Activated T-helper 1 cell treated with anti-CD3 and anti-CD28 coated beads, Interleukin-12 subunit alpha, Interleukin-12 subunit beta, Interleukin-2, Interleukin-4 antibody, amounts not matched to agents 30 ng/mL and 10 ng/mL and 1 ng/mL, durations not matched to agents 14 hours and 24 hours and 36 hours (primary cell): ENCODE measurements around the gene TNNT1. TPM values are rescaled to one million over a fixed set of nuclear protein-coding genes. Genes with fewer than 3 reads are reported as not detected.
A peak's percentile ranks its signal among the peaks of the same experiment; 100 is the strongest.
"Not testable (repeated sequence)": the region's sequence is repeated elsewhere in the genome, so short reads cannot be mapped to it uniquely, and the experiment has no call there.

Experiments
- DNase-seq: peaks from one replicate; pipeline ENCODE4 v3.0.0; 2021; ENCODE audit warnings: low spot score
- H3K27ac Mint-ChIP-seq: one replicate; pipeline ENCODE4 v1.8.0; 2021; ENCODE audit warnings: mild to moderate bottlenecking, mixed read lengths
- H3K27me3 Mint-ChIP-seq: one replicate; pipeline ENCODE4 v1.8.0; 2022; ENCODE audit warnings: mild to moderate bottlenecking, moderate library complexity, mixed read lengths; ENCODE audit not compliant: insufficient read depth
- H3K36me3 Mint-ChIP-seq: one replicate; pipeline ENCODE4 v1.8.0; 2021; ENCODE audit warnings: low read depth, mixed read lengths
- H3K4me1 Mint-ChIP-seq: one replicate; pipeline ENCODE4 v1.8.0; 2021; ENCODE audit warnings: low read depth, mixed read lengths
- H3K4me3 Mint-ChIP-seq: one replicate; pipeline ENCODE4 v1.8.0; 2021; ENCODE audit warnings: mild to moderate bottlenecking, moderate library complexity, mixed read lengths
- H3K9me3 Mint-ChIP-seq: one replicate; pipeline ENCODE4 v1.8.0; 2021; ENCODE audit warnings: mixed read lengths
- intact Hi-C: fragments of 100-400 bp; cut with micrococcal nuclease; formaldehyde crosslinking; loops from one replicate; pipeline ENCODE4 v1.15.1; 2024
- total RNA-seq: library from RNA; stranded (reverse); gene quantifications from 2 replicates; pipeline ENCODE4 v1.2.3, GENCODE V29; 2022

The TNNT1 gene
- total RNA-seq, 1 donor from 2014 or later: not detected

DNA sequence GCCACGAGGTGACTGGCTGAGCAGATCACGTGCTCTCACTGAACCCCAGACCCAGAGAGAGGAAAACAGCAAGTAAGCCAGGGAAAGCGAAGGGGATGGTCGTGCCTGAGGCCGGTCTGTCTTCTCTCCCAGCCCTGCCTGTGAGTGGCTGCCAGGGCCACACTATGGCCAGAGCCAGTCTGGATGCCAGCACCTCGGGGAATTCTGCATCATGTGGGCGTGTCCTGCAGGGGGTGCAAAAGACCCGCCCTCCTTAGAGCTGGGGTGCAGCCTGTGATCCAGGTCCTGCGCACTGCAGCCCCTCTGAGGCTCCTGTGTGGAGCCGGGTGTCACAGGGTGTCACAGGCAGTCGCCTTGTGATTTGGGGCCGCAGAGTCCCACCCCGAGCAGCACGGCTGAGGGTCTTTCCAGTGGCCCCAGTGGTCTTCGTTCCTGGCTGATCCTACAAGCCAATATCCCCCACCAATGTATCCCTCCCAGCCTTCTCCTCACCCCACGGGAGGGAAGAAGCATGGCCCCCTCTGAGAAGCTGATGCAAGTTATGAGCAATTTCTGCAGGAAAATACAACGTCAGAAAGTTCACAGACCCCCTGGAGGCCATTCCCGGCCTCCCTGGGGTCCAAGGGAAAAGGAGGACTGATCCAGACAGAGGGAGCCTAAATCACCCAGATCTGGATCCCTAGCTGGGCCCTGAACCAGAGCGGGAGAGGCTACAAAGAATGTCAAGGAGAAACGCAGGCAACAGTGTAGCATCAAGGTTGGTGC is 39.3 kb downstream of the TNNT1 start:
- Mint-ChIP-seq H3K27ac (no peak overlapping the region), H3K27me3 (no peaks in the 10 kb centered on the region), H3K4me1 (no peaks in the 10 kb centered on the region), H3K4me3 (no peak overlapping the region), H3K36me3 (peaks cover 24% of the 10 kb centered on the region), H3K9me3 (no peaks in the 10 kb centered on the region)
- intact Hi-C loops: loop anchor here (10.0 kb wide), 1 partner anchor 195 kb away; no protein-coding TSS in a partner anchor
- no peak for DNase-seq

- H3K36me3 Mint-ChIP-seq: peaks cover 34% of the 10 kb centered on the region
- DNase-seq, H3K27me3 Mint-ChIP-seq, H3K27ac Mint-ChIP-seq, H3K4me1 Mint-ChIP-seq, intact Hi-C loops, H3K4me3 Mint-ChIP-seq, H3K9me3 Mint-ChIP-seq: not testable (repeated sequence)
These were observed 41.8 kb downstream of the TNNT1 start for GRCh38 chr19:55107252-55107651.

- intact Hi-C loops: no loop called here
- H3K4me1 Mint-ChIP-seq: no peaks in the 10 kb centered on the region
- H3K27me3 Mint-ChIP-seq: no peaks in the 10 kb centered on the region
- H3K27ac Mint-ChIP-seq: no peak overlapping the region
- H3K4me3 Mint-ChIP-seq: no peak overlapping the region
- DNase-seq: no peak
- H3K9me3 Mint-ChIP-seq: peaks cover 3% of the 10 kb centered on the region
- H3K36me3 Mint-ChIP-seq: peaks cover 38% of the 10 kb centered on the region
These were observed 42.4 kb downstream of the TNNT1 start for GRCh38 chr19:55106591-55106990.

DNA sequence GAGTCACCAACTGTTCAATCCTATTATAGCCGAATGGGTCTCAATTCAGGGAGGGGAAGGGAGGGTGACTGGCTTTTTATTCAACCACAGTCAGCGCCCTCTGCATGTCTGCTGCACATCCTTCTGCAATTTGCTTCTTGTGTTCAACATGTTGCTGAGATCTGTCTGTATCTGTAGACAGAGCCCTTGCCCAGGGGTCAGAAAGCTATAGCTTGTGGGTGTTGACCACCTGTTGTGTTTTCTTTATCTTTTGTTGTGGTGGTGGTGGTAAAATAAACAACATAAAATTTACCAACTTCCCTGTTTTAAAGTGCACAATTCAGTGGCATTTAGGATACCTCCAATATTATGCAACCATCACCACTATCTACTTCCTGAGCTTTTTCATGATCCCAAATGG is 43.8 kb downstream of the TNNT1 start:
- H3K27me3 Mint-ChIP-seq: no peaks in the 10 kb centered on the region
- H3K27ac Mint-ChIP-seq: no peak overlapping the region
- H3K4me3 Mint-ChIP-seq: no peak overlapping the region
- intact Hi-C loops: no loop called here
- H3K4me1 Mint-ChIP-seq: no peaks in the 10 kb centered on the region
- H3K36me3 Mint-ChIP-seq: peaks cover 36% of the 10 kb centered on the region
- H3K9me3 Mint-ChIP-seq: peaks cover 3% of the 10 kb centered on the region
- DNase-seq: no peak

- no peak for DNase-seq
- intact Hi-C loops: no loop called here
- peaks cover 30% of the 10 kb centered on the region for H3K36me3 Mint-ChIP-seq
- no peak overlapping the region for H3K27ac Mint-ChIP-seq
- H3K27me3 Mint-ChIP-seq: no peaks in the 10 kb centered on the region
- H3K4me1 Mint-ChIP-seq: no peaks in the 10 kb centered on the region
- peaks cover 3% of the 10 kb centered on the region for H3K9me3 Mint-ChIP-seq
- no peak overlapping the region for H3K4me3 Mint-ChIP-seq
These were observed 45.8 kb downstream of the TNNT1 start for GRCh38 chr19:55103190-55103589.

GRCh38 chr19:55101261-55101660 is 47.7 kb downstream of the TNNT1 start:
- Mint-ChIP-seq H3K36me3 (peaks cover 24% of the 10 kb centered on the region), H3K4me1 (no peaks in the 10 kb centered on the region), H3K27ac (no peak overlapping the region), H3K27me3 (no peaks in the 10 kb centered on the region), H3K9me3 (peaks cover 3% of the 10 kb centered on the region), H3K4me3 (no peak overlapping the region)
- intact Hi-C loops: no loop called here
- no peak for DNase-seq

DNA sequence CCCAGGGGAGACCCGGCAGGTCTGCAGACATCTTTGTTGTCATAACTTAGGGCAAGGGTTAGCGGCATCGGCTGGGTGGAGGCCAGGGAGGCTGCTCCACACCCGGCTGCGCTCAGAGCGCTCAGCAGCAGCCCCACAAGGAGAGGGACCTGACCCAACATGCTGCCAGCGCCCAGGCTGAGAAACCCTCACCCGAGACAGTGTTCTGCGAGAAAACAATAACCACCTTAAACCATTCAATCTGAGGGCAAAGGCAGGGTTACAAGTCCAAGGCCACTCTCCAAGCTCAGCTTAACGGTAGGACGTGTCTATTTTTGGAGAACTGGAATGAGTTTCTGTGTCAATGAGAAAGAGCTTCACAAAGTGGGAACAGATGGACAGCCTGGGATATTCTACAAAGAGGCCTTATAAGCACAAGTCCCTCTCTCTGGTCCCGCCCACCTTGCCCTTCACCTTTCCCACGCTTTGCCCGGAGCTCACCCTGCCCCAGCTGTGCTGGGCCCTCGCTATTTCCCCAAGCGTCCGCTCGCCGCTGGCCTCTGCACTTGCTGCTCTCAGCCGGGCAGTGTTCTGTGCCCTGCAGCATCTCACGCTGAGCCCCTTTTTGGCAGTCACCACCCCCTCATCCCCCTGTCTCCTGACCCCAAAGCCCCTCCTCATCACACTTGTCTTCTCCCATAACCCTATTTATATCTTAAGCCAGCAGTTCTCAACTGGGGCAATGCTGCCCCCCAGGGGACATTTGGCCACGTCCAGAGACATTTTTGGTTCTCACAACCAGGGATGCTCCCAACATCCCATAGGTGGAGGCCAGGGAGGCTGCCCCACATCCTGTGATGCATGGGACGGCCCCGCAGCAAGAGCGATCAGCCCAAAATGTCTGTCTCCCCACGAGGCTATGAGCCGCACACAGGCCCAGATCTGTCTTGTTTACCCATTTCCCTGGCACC is 49.2 kb downstream of the TNNT1 start:
- Mint-ChIP-seq H3K27me3 (no peaks in the 10 kb centered on the region), H3K4me1 (no peaks in the 10 kb centered on the region), H3K9me3 (peaks cover 3% of the 10 kb centered on the region), H3K36me3 (peaks cover 20% of the 10 kb centered on the region), H3K27ac (peak overlapping the region; percentile 43), H3K4me3 (no peak overlapping the region)
- intact Hi-C loops: no loop called here
- no peak for DNase-seq

DNA sequence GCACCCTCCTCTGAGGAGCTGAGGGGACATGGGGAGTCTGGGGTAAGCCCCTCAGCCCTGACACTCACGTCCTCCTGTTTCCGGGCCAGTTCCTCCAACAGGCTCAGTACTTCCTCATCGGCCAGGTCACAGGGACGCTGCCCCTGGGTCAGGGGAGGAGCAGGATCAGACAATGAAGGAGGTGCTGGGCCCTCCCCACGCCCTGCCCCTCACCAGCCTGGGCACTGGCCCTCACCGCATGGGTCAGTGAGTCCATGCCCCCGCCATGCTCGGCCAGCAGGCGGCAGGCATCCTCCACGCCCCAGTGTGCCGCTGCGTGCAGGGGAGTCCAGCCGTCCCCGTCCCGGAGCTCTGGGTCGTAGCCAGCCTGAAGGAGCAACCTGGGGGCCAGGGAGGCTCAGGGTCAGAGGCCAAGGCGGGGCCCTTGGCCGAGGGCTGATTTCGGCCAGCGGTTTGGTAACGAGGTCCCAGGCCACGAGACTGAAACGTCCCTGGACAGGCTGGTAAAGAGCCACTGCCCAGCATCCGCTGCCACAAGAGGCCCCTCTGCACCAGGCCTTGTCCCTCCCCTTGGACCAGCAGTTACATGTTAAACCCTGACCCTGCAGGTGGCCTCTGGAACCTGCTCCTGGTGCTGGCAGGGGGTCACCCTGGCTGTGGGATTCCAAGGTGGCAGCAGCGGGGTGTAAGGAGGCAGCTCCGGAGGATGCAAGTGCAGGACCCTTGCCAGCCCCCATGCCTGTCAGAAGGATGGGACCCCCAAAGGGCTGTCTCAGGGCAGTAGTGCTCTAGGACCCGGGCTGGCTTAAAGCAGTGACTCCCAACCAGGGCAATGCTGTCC is 50.1 kb downstream of the TNNT1 start:
- Mint-ChIP-seq H3K27me3 (no peaks in the 10 kb centered on the region), H3K4me3 (no peak overlapping the region), H3K4me1 (no peaks in the 10 kb centered on the region), H3K36me3 (peaks cover 22% of the 10 kb centered on the region), H3K9me3 (peaks cover 3% of the 10 kb centered on the region), H3K27ac (no peak overlapping the region)
- intact Hi-C loops: no loop called here
- no peak for DNase-seq

- Mint-ChIP-seq H3K4me1 (no peaks in the 10 kb centered on the region), H3K27ac (no peak overlapping the region), H3K4me3 (no peak overlapping the region), H3K9me3 (peaks cover under 1% of the 10 kb centered on the region), H3K36me3 (peaks cover 17% of the 10 kb centered on the region), H3K27me3 (no peaks in the 10 kb centered on the region)
- intact Hi-C loops: no loop called here
- DNase-seq: no peak
These were observed 50.9 kb downstream of the TNNT1 start for GRCh38 chr19:55097864-55098715.

DNA sequence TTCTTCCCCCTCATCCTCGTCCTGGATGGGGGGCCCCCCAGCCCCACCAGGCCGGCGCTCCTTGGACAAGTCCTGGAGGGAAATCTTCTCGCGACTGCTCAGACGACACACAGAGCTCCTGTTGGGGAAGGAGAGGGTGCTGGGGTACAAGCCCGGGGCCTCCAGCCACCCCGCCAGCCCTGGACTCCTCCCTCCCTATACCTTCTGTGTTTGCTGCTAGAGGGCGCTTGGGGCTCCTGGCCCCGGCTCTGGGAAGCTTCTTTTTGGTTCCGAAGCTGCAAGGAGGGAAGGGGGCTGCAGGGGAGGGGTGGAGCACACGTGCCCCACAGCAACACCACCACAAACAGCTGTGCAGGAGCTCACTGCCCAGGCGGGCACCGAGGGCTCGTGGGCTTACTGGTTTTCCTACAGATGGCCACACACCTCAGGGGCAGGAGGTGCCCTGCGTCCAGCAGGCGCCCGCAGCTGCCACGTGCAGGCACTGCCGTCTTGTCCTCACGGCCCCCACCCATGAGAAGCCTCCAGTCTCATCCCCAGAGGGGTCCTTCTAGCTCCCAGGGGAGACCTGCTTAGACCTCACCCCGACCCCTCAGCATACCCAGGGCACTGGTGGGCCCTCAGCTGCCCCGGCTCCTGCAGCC is 52.8 kb downstream of the TNNT1 start:
- intact Hi-C loops: no loop called here
- no peak overlapping the region for H3K27ac Mint-ChIP-seq

GRCh38 chr19:55095260-55096060 is 53.5 kb downstream of the TNNT1 start:
- H3K4me1 Mint-ChIP-seq: no peaks in the 10 kb centered on the region
- H3K9me3 Mint-ChIP-seq: no peaks in the 10 kb centered on the region
- intact Hi-C loops: no loop called here
- no peak overlapping the region for H3K27ac Mint-ChIP-seq
- peaks cover 8% of the 10 kb centered on the region for H3K36me3 Mint-ChIP-seq
- DNase-seq: no peak
- no peak overlapping the region for H3K4me3 Mint-ChIP-seq
- H3K27me3 Mint-ChIP-seq: no peaks in the 10 kb centered on the region

More for the DNA sequence above, 52.8 kb downstream of the TNNT1 start:
- DNase-seq: no peak
- H3K4me1 Mint-ChIP-seq: no peaks in the 10 kb centered on the region
- peaks cover 8% of the 10 kb centered on the region for H3K36me3 Mint-ChIP-seq
- no peaks in the 10 kb centered on the region for H3K27me3 Mint-ChIP-seq
- no peaks in the 10 kb centered on the region for H3K9me3 Mint-ChIP-seq
- no peak overlapping the region for H3K4me3 Mint-ChIP-seq
